HG02852 (cell line): ENCODE data around the gene CCDC33.

ENCODE experiments used
- ATAC-seq: cut with Tn5 transposase; IDR thresholded peaks from one replicate; pipeline ENCODE4 v1.9.1; 2021; ENCODE audit warnings: mild to moderate bottlenecking, moderate library complexity; ENCODE audit not compliant: unreplicated experiment

The CCDC33 gene

GRCh38 chr15:74228723-74229081, 7.4 kb upstream of the CCDC33 start:
- no peak for ATAC-seq

- no peak for ATAC-seq
Measured at GRCh38 chr15:74229686-74230085, 6.4 kb upstream of the CCDC33 start.

- no peak for ATAC-seq
Measured at GRCh38 chr15:74231475-74231874, 4.7 kb upstream of the CCDC33 start.

GRCh38 chr15:74233373-74233772, 2.8 kb upstream of the CCDC33 start:
- no peak for ATAC-seq

- no peak for ATAC-seq
Measured at GRCh38 chr15:74233851-74234597, 2.1 kb upstream of the CCDC33 start.

- no peak for ATAC-seq
Measured at GRCh38 chr15:74234598-74234875, 1.6 kb upstream of the CCDC33 start.

GRCh38 chr15:74239051-74239705, 3.1 kb downstream of the CCDC33 start:
- no peak for ATAC-seq

GRCh38 chr15:74240002-74240568, 4.0 kb downstream of the CCDC33 start:
- ATAC-seq = no peak

GRCh38 chr15:74240897-74241614, 4.9 kb downstream of the CCDC33 start:
- no peak for ATAC-seq

- no peak for ATAC-seq
Measured at GRCh38 chr15:74242441-74243185, 6.5 kb downstream of the CCDC33 start.

GRCh38 chr15:74243431-74243830, 7.3 kb downstream of the CCDC33 start:
- ATAC-seq = no peak

- no peak for ATAC-seq
Measured at GRCh38 chr15:74244822-74245341, 8.8 kb downstream of the CCDC33 start.

- no peak for ATAC-seq
Measured at GRCh38 chr15:74245342-74245931, 9.3 kb downstream of the CCDC33 start.

GRCh38 chr15:74250266-74250665, 14.1 kb downstream of the CCDC33 start:
- no peak for ATAC-seq

- no peak for ATAC-seq
Measured at GRCh38 chr15:74251131-74251811, 15.1 kb downstream of the CCDC33 start.

GRCh38 chr15:74252291-74252690, 16.2 kb downstream of the CCDC33 start:
- no peak for ATAC-seq

GRCh38 chr15:74252721-74253120, 16.6 kb downstream of the CCDC33 start:
- no peak for ATAC-seq

GRCh38 chr15:74253211-74253921, 17.2 kb downstream of the CCDC33 start:
- ATAC-seq = no peak

GRCh38 chr15:74257105-74257504, 21.0 kb downstream of the CCDC33 start:
- no peak for ATAC-seq
